Measurements from ENCODE around the gene RABGAP1. TPM values are rescaled to one million over a fixed set of nuclear protein-coding genes. Genes with fewer than 3 reads are reported as not detected.

Gene RABGAP1
- total RNA-seq, 1 donor from 2014 or later = 32.7 TPM

DNA sequence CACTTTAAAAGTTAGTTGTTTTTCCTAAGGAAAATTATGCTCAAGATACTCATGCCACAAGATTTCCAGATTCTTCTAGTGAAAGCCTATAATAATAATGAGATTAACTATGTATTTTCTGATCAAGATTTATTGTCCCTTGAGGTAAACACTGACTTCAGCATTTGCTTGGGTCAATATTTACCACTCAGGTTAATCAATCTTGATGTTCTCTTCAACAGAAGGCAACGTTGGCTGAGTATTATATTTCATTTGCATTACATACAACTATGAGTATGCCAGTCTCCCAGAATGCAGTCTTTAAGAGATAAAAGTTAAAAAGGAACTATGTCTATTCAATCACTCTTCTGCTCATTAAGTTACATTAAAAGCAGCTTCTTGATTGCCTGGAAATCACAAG, 208.2 kb downstream of the RABGAP1 start:
- intact Hi-C loops (cut with micrococcal nuclease) = no loop called here

DNA sequence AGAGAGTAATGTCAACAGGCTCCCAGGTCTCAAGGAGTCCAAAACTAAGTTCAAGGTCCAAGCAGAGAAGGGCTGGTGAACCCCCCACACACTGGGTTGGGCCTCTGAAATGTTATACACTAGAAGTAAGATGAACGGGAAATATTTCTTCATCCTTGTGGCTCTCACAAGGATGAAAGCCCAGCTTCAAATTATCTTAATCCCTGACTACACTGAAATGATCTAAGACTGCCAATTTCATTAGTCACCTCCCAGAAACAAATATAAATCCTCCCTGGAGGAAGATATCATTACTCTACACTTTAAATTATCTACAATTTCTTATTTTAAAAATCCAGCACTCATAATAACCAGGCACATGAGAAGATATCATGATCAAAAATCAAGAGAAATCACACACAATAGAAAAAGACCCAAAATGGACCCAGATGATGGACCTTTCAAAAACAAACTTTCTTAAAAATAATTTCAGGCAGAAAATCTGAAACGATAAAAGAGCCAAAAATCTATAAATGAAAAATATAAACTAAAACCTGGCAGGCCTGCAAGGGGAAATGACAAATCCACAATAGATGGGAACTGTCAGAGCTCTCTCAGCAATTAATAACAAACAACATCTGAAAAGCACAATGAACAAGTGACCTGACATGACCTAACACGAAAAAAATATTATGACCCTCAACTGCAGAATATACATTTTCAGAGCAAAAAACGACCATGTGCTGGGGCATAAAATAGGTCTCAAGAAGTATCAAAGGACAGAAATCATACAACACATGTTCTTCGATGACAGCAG, 210.1 kb downstream of the RABGAP1 start:
- intact Hi-C loops (cut with micrococcal nuclease) = no loop called here

Other genes starting within 250 kb of the RABGAP1 start
- gene OR1L4, start 217.0 kb upstream of the RABGAP1 start, total RNA-seq = not detected in 2 replicates
- not detected in 2 replicates for gene OR1L6, start 198.7 kb upstream of the RABGAP1 start, total RNA-seq
- gene OR5C1, start 152.1 kb upstream of the RABGAP1 start, total RNA-seq = not detected in 2 replicates
- not detected in 2 replicates for gene OR1K1, start 140.9 kb upstream of the RABGAP1 start, total RNA-seq
- gene PDCL, start 112.4 kb upstream of the RABGAP1 start, total RNA-seq = 23.1 and 24.1 TPM in 2 replicates
- 46.1 and 48.9 TPM in 2 replicates for gene RC3H2, start 35.7 kb upstream of the RABGAP1 start, total RNA-seq
- 10.8 and 11.9 TPM in 2 replicates for gene ZBTB6, start 27.7 kb upstream of the RABGAP1 start, total RNA-seq
- 6.8 and 7.2 TPM in 2 replicates for gene ZBTB26, start 9.5 kb upstream of the RABGAP1 start, total RNA-seq
- 0.23 and 0.91 TPM in 2 replicates for gene GPR21, start 92.6 kb downstream of the RABGAP1 start, total RNA-seq

All from T-helper 2 cell treated with Interferon-gamma antibody and Interleukin-4, amounts not matched to agents 100 ng/mL and 5 ng/mL, for 36 hours (primary cell).